ENCODE measurements around the gene ALDH3B2.
"Not testable (repeated sequence)": the region's sequence is repeated elsewhere in the genome, so short reads cannot be mapped to it uniquely, and the experiment has no call there.

The ALDH3B2 gene

DNA sequence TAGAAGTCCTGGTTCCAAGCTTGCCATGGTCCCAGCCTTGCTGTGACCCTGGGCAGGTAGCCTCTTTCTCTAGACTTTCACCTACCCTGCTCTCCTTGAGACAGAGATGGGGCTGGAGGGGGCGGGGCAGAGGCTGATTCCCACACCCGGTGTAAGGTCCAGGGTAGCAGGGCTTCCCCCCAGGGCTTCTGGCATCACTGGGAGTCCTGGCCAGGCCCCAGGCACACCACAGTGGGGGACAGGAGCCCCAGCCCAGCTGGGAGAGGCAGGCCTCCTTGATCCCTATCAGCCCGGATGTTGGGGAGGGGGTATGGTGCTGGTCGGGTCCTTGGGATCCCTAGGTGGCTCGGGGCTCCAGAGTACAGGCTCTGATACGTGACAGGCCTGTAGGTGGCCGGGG, 43.0 kb downstream of the ALDH3B2 start:
- no peak for DNase-seq (ENCODE audit: low read depth in 2 of 2, low spot score in 1 of 2)

DNA sequence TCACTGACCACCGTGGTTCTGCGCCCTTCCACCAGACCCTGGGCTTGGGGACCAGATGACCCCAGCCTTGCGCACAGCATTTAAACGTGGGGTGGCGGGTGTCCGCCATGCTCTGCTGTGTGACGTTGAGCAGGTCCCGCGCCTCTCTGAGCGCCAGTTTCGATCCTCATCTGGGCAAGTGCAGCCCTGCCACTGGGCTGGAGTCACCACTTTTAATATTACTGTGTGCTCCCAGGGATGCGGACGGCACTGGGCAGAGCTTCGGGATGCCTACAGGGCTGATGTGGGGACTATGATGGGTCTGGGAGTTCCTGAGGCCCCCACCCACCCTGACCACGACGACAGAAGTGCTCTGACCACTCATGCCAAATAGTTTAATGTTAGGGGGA, 43.5 kb downstream of the ALDH3B2 start:
- no peak for DNase-seq (ENCODE audit: low read depth in 2 of 2, low spot score in 1 of 2)

GRCh38 chr11:67630228-67630942, 44.0 kb downstream of the ALDH3B2 start:
- DNase-seq (ENCODE audit: low read depth in 2 of 2, low spot score in 1 of 2): peak; percentile 90 to 91

DNA sequence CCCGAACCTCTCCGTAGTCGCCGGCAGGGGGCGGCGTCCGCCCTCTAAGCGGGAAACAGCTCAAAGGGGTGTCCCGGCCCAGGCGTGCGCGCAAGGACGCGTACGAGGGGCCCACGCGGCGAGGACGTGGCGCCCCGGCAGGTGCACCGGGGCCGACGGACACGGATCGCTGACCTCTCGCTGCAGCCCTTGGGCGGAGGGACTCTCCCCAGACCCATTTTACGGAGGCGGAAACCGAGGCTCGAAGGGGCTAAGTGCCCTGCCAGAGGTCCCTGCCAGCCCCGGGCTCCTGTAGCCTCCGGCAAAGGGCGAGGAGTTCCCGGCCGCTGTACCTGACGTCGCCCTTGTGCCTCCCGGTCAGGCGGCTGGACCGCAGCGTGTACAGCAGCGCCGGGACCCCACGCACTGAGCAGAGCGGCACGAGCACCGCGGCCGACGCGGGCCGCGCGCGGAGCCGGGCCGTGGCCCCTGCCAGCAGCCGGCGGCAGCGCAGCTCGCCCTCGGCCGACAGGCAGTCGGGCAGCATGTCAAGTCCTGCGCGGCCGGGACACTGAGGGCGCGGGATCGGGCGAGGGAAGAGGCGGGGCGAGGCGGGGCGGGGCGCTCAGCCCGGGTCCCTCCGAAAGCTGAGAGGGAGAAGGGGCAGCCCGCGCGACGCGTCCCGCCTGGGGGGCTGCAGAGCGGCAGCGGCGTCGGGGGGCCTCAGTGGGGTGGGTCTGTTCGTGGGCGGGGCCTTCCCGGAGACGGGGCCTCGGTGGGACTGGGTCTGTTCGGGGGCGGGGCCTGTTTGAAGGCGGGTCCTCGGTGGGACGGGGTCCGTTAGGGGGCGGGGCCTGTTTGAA, 44.8 kb downstream of the ALDH3B2 start, which contains the start of gene NUDT8:
TSS of gene NUDT8 (minus strand) at position 552 of the 842 bp plus-strand sequence. CDS start at position 526, 26 bp downstream.
- DNase-seq (ENCODE audit: low read depth in 2 of 2, low spot score in 1 of 2): peak; percentile 72 to 74

DNA sequence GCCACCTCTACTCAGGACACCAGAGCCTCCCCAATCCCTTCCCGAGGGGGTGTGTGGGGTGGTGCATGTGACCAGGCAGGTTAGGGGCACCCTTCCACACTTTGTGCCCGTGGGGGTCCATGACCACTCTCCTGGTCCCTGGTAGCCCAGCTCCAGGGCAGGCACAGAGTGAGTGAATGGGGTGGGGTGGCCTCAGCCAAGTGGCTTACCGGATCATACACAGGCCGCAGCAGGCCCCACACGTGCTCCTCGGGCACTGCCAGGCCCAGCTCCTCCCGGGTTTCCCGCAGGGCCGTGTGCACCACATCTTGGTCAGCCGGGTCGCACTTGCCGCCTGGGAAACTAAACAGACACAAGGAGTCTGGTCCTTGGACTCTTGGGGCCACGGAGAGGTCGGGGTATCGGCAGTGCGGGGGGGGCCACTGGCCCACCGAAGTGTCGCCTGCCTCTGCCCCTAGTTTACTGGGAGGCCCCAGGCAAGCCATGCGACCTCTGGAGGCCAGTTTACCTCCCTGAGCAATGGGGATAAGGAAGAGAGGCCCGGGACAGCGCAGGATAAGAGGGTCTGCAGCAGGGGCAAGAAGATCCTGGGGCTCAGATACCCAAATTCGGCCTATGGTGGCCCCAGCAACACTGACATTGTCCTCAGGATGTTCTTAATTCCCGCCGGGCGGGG, 45.6 kb downstream of the ALDH3B2 start:
- no peak for DNase-seq (ENCODE audit: low read depth in 2 of 2, low spot score in 1 of 2)

DNA sequence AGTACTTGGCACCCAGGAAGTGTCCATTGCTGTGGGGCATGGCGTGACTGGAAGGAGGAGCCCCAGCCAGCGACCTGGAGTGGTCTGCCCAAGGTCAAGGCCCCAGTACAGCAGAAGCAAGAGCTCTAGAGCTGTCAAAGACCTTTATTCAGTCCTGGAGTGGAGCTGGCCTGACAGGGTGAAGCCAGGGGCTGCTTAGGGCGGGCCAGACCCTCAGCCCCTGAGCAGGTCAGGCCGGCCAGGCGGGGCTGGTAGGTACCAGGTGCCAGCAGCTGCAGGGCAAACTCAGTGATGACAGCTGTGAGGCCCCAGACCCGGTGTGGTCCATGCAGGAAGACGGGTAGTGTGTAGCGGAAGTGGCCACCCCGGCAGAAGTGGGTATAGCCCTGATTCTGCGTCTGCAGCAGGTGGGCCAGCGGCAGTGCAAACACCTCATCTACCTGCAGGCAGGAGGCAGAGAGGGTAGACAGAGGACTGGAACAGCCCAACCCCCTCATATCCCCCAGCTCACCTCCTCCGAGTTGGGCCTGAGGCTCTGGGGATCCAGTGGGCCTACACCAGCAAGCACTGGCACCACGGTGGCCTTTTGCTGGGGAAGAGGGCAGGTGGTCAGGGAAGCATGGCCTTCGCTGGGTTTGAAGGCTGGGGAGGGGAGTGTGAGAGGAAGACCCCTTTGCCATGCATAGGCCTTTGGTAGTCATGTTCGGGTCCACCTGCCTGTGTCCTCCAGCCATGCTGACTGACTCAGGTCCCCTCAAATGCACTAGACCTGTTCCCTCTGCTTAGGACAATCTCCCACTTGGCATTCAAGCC, 46.4 kb downstream of the ALDH3B2 start:
- DNase-seq (ENCODE audit: low read depth in 2 of 2, low spot score in 1 of 2): no peak

- no peak for DNase-seq (ENCODE audit: low read depth in 2 of 2, low spot score in 1 of 2)
Measured at GRCh38 chr11:67627441-67627811, 47.0 kb downstream of the ALDH3B2 start.

DNA sequence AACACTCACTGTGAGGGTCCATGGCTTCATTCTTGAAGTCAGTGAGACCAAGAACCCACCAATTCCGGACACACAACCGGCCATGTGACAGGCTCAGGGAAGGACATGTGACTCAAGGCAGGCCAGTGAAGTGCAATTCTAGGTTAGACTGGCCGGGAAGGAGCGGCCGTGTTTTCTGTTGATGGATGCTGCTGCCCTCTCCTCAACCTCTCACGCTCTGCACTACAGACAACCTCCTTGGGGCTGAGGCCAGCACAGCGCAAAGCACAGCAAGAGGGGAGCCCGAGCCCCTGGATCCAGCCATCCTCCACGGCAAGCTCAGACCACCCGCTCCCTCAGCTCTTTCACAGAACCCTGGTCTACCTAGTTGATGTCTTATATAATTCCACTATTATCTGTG, 47.5 kb downstream of the ALDH3B2 start:
- DNase-seq (ENCODE audit: low read depth in 2 of 2, low spot score in 1 of 2): no peak

DNA sequence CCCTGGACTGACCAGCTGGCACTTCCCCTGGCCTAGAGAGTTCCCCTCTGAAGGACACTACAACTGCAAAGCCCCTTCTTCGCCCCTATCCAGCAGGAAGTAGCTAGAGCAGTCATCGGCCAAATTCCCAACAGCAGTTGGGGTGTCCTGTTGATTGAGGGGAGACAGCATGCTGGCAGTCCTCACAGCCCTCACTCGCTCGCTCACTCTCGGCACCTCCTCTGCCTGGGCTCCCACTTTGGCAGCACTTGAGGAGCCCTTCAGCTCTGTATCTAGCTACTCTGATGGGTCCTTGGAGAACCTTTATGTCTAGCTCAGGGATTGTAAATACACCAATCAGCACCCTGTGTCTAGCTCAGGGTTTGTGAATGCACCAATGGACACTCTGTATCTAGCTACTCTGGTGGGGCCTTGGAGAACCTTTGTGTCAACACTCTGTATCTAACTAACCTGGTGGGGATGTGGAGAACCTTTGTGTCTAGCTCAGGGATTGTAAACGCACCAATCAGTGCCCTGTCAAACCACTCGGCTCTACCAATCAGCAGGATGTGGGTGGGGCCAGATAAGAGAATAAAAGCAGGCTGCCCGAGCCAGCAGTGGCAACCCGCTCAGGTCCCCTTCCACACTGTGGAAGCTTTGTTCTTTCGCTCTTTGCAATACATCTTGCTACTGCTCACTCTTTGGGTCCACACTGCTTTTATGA, 48.1 kb downstream of the ALDH3B2 start:
- DNase-seq (ENCODE audit: low read depth in 2 of 2, low spot score in 1 of 2): not testable (repeated sequence)

GRCh38 chr11:67623795-67624194, 50.6 kb downstream of the ALDH3B2 start:
- DNase-seq (ENCODE audit: low read depth in 2 of 2, low spot score in 1 of 2): not testable (repeated sequence)

DNA sequence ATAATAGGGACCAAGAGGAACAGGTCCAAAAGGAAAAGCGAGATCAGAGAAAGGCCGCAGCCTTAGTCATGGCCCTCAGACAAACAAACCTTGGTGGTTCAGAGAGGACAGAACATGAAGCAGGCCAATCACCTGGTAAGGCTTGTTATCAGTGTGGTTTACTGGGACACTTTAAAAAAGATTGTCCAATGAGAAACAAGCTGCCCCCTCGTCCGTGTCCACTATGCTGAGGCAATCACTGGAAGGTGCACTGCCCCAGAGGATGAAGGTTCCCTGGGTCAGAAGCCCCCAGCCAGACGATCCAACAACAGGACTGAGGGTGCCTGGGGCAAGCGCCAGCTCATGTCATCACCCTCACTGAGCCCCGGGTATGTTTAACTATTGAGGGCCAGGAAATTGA, 51.5 kb downstream of the ALDH3B2 start:
- not testable (repeated sequence) for DNase-seq (ENCODE audit: low read depth in 2 of 2, low spot score in 1 of 2)

DNA sequence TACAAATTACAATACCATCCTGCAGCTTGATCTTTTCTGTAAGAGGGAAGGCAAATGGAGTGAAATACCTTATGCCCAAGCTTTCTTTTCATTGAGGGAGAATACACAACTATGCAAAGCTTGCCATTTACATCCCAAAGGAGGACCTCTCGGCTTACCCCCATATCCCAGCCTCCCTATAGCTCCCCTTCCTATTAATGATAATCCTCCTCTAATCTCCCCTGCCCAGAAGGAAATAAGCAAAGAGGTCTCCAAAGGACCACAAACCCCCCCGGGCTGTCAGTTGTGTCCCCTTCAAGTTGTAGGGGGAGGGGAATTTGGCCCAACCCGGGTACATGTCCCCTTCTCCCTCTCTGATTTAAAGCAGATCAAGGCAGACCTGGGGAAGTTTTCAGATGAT, 52.5 kb downstream of the ALDH3B2 start:
- not testable (repeated sequence) for DNase-seq (ENCODE audit: low read depth in 2 of 2, low spot score in 1 of 2)

- DNase-seq (ENCODE audit: low read depth in 2 of 2, low spot score in 1 of 2): not testable (repeated sequence)
Measured at GRCh38 chr11:67620621-67621020, 53.8 kb downstream of the ALDH3B2 start.

GRCh38 chr11:67619683-67620618, 54.5 kb downstream of the ALDH3B2 start:
- DNase-seq (ENCODE audit: low read depth in 2 of 2, low spot score in 1 of 2): not testable (repeated sequence)

GRCh38 chr11:67618901-67619659, 55.3 kb downstream of the ALDH3B2 start:
- not testable (repeated sequence) for DNase-seq (ENCODE audit: low read depth in 2 of 2, low spot score in 1 of 2)

- DNase-seq (ENCODE audit: low read depth in 2 of 2, low spot score in 1 of 2): no peak
Measured at GRCh38 chr11:67617243-67617953, 57.0 kb downstream of the ALDH3B2 start.

DNA sequence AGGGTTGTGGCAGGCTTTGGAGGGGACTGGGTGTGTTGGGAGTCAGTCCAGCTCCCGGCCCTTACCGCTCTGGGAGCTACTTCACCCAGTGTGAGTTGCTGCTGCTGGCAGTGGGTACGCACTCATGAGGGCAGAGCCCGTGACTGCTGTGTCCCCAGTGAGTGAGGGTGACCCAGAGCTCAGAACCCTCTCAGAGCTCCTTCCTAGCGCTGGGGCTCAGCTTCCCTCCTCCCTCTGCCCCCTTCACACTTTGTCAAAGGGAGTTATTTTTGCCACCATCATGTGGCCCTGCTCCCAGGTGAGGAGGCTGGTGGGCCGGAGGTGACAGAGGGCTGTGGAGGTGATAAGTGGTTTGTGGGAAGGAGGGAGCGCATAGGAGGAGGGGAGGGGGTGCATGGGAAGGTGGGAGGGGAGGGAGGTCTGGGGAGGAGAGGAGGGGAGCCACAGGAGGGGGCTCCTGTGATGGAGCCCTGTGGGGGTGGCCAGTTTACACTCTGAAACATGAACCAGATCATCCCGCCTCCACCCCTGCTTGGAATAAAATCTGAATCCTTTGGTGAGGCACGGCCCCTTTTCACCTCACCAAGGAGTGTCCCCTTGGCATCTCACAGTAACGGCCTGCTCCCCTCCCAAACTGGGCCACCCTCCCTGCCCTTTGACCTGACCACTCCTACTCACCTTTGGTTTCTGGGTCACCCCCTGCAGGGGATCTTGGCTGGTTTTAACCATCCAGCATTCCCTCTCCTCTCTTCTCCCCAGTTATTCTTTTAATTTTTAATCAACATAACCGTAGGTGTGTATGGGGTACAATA, 57.8 kb downstream of the ALDH3B2 start:
- no peak for DNase-seq (ENCODE audit: low read depth in 2 of 2, low spot score in 1 of 2)

Measured in stimulated activated CD8-positive, alpha-beta memory T cell treated with anti-CD3 and anti-CD28 coated beads, Interleukin-4, amount 100 ng/mL, for 1 hour (primary cell).